Kidney (tissue), 14 donors: Measurements from ENCODE around the gene NCOR1. TPM values are rescaled to one million over a fixed set of nuclear protein-coding genes. Genes with fewer than 3 reads are reported as not detected.

Experiments
- DNase-seq, 5 donors: peaks; one replicate each; pipeline ENCODE4 v3.0.0-alpha.2; 2013 to 2020
- FAIRE-seq: peaks from 2 replicates; lab custom pipeline; 2012; peaks lifted over from hg19 to GRCh38; lab: Jason Lieb, UNC
- H3K27ac ChIP-seq, 2 donors: one replicate each; pipeline ENCODE4 v1.7.0; 2013; ENCODE audit warnings: low read depth in 2 of 2, low read length in 2 of 2, inconsistent platforms in 1 of 2
- H3K27me3 ChIP-seq: one replicate; pipeline ENCODE4 v1.7.1; 2013; ENCODE audit warnings: low read length, inconsistent platforms; ENCODE audit not compliant: control insufficient read depth, insufficient read depth
- H3K36me3 ChIP-seq, 3 donors: one replicate each; pipeline versions ENCODE4 v1.7.0 to v1.7.1; 2013; ENCODE audit warnings: low read length in 3 of 3, control low read depth in 1 of 3, inconsistent platforms in 1 of 3; ENCODE audit not compliant: insufficient read depth in 3 of 3, control insufficient read depth in 2 of 3
- H3K4me1 ChIP-seq, 3 donors: one replicate each; pipeline versions ENCODE4 v1.7.0 to v1.7.1; 2013; ENCODE audit warnings: low read length in 3 of 3, inconsistent platforms in 1 of 3, low read depth in 1 of 3; ENCODE audit not compliant: control insufficient read depth in 2 of 3, insufficient read depth in 2 of 3
- H3K4me3 ChIP-seq, 3 donors: one replicate each; pipeline versions ENCODE4 v1.7.0 to v1.8.1; 2013; ENCODE audit warnings: low read length in 3 of 3, control low read depth in 1 of 3, inconsistent platforms in 1 of 3
- H3K9ac ChIP-seq, 3 donors: one replicate each; pipeline versions ENCODE4 v1.7.0 to v1.7.1; 2013; ENCODE audit warnings: low read length in 3 of 3, control low read depth in 1 of 3, inconsistent platforms in 1 of 3
- H3K9me3 ChIP-seq, 3 donors: one replicate each; pipeline versions ENCODE4 v1.7.0 to v1.7.1; 2013; ENCODE audit warnings: low read length in 3 of 3, control low read depth in 1 of 3, inconsistent platforms in 1 of 3; ENCODE audit not compliant: control insufficient read depth in 2 of 3, insufficient read depth in 1 of 3
- intact Hi-C: fragments of 100-400 bp; cut with DNase I; formaldehyde crosslinking; loops from one replicate; pipeline ENCODE4 v1.11.1; 2022
- polyA plus RNA-seq: library from polyadenylated mRNA; stranded (reverse); fragments of 350-450 nt; fragmentation: Illumina TruSeq; extraction: RNeasy Lipid Tissue Mini Kit (QIAGEN cat#74804); gene quantifications from one replicate; pipeline ENCODE4 v1.2.3, GENCODE V29; 2014; ENCODE audit warnings: low read depth, low replicate concordance; ENCODE audit not compliant: insufficient read depth
- total RNA-seq: library from RNA; stranded (reverse); fragmentation: NEBNext Ultra II Directional; extraction: Animal tissue kit (Norgen Biotek cat#: 25700); gene quantifications from one replicate; pipeline ENCODE4 v1.2.1, GENCODE V29; 2021
- TF ChIP-seq, protein P1 (sequence below): IDR thresholded peaks from 3 replicates; pipeline ENCODE4 v1.5.1; 2012; ENCODE audit warnings: mild to moderate bottlenecking, moderate library complexity, borderline replicate concordance; ENCODE audit not compliant: insufficient read depth; ENCODE audit errors: extremely low read depth
- donor health status: control.
- donor health status: control.
- donor health status: control.
- donor health status: control.
- donor health status: control.
- donor health status: DM: yes; HTN: yes; CAD: no.
- donor health status: Normal renal cell carcinoma (clear cell type).

The NCOR1 gene
- total and polyA plus RNA-seq, 2 donors from 2014 or later = 44.9 to 136 TPM

DNA sequence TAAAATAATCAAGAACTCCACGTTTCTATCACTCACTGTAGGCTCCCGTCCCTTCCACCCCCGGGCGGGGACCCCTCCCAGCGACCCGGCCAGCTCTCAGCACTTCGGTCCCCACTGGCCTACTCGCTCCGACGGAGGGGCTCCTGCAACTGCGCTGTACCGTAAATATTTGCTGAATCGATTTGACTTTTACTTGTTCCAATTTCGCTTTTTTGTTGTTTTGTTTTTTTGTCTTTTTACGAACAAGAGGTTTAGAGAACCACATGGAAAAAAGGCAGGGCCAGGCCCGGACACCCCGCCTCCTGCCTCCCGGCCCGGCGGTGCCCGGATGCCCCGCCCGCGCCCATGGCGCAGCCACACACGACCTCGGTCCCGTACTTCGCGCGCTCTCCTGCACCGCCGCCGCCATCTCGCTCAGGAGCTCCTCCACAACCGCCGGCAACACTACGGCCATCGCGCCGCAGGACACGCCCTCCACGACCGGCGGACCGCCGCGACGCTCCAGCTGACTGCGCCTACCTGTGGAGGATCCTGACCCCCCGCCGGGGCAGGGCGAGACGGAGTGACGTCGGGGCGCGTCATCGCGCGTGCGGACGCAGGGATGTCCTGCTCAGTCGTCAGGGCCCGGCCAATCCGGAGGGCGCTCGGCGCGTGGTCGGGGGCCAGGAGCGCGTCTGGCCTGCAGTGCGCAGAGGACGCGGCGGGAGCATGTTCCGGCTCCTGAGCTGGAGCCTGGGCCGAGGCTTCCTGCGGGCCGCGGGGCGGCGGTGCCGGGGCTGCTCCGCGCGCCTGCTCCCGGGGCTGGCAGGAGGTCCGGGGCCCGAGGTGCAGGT is 216.0 kb downstream of the NCOR1 start, which contains the start of the genes TTC19 and ZSWIM7:
Gene TTC19 (plus strand): TSS at position 684 of the 833 bp plus-strand sequence. CDS start 25 bp downstream, at position 709.
Gene ZSWIM7 (minus strand): TSS at position 564 of the 833 bp plus-strand sequence. CDS start 110 bp downstream, at position 454.
- TF ChIP-seq, protein P1, sequence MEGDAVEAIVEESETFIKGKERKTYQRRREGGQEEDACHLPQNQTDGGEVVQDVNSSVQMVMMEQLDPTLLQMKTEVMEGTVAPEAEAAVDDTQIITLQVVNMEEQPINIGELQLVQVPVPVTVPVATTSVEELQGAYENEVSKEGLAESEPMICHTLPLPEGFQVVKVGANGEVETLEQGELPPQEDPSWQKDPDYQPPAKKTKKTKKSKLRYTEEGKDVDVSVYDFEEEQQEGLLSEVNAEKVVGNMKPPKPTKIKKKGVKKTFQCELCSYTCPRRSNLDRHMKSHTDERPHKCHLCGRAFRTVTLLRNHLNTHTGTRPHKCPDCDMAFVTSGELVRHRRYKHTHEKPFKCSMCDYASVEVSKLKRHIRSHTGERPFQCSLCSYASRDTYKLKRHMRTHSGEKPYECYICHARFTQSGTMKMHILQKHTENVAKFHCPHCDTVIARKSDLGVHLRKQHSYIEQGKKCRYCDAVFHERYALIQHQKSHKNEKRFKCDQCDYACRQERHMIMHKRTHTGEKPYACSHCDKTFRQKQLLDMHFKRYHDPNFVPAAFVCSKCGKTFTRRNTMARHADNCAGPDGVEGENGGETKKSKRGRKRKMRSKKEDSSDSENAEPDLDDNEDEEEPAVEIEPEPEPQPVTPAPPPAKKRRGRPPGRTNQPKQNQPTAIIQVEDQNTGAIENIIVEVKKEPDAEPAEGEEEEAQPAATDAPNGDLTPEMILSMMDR = peak; percentile 0
- no peak for FAIRE-seq
- Histone ChIP-seq H3K36me3 (peaks cover 7 to 18% (median 9%) of the 10 kb centered on the region in 3 donors), H3K27ac (peak within 1 kb of the TSS; percentile 98 to 99), H3K27me3 (no peaks in the 10 kb centered on the region), H3K9ac (peak within 1 kb of the TSS; percentile 75 to 94 (median 88)), H3K4me1 (peaks cover 0 to 8% (median 7%) of the 10 kb centered on the region in 3 donors), H3K9me3 (no peaks in the 10 kb centered on the region), H3K4me3 (peak within 1 kb of the TSS; percentile 73 to 88 (median 79))
- intact Hi-C loops = no loop called here
- DNase-seq = peak; percentile 97 to 99 (median 98)

DNA sequence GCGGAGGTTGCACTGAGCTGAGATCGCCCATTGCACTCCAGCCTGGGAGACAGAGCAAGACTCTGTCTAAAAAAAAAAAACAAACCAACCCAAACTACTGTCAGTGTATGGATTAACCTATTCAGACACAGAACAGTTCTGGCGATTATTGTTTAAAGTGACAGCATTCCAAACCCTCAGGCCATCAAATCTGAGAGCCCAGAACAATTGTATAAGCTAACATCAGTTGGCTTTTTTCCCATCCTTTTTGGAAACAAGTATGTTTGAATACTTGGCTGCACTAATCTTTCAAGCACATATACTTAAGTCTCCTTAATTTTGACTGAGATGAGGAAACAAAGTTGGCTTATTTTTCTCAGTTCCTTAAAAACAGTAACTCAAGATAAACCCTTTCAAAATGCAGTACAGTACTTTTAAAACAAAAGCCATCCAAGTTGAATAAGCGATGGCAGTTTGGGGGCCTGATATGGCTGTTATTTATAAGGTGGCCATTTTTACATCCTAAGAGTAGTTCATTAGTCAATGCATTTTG is 217.2 kb downstream of the NCOR1 start:
- no peak for FAIRE-seq
- Histone ChIP-seq H3K9me3 (no peaks in the 10 kb centered on the region), H3K9ac (no peak overlapping the region), H3K27me3 (no peaks in the 10 kb centered on the region), H3K36me3 (peaks cover 0 to 10% (median 8%) of the 10 kb centered on the region in 3 donors), H3K4me3 (peak overlapping the region in 1 of 3 donors; percentile 73), H3K4me1 (peaks cover 0 to 8% (median 7%) of the 10 kb centered on the region in 3 donors), H3K27ac (no peak overlapping the region)
- intact Hi-C loops = no loop called here
- TF ChIP-seq, protein P1 = no peak
- no peak for DNase-seq

DNA sequence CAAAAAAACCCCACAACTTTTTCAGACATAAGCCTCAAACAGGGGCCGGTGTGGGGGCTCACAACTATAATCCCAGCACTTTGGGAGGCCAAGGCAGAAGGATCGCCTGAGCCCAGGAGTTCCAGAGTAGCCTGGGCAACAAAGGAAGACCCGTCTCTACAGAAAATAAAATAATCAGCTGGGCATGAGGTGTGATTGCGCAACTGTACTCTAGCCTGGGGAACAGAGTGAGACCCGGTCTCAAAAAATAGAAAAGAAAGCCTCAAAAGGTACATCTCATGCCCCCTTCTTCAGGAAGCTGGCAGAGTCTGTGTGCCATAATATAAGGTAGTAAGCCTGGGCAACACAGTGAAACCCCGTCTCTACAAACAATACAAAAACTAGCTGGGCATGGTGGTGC is 219.0 kb downstream of the NCOR1 start:
- H3K27ac ChIP-seq = no peak overlapping the region
- FAIRE-seq (no peak), DNase-seq (no peak)
- no peak overlapping the region for H3K9ac ChIP-seq
- TF ChIP-seq, protein P1 = no peak
- H3K9me3 ChIP-seq = no peaks in the 10 kb centered on the region
- H3K36me3 ChIP-seq = no peaks in the 10 kb centered on the region
- H3K4me3 ChIP-seq = no peak overlapping the region
- H3K4me1 ChIP-seq = peaks cover 0 to 8% (median 7%) of the 10 kb centered on the region in 3 donors
- intact Hi-C loops = no loop called here
- no peaks in the 10 kb centered on the region for H3K27me3 ChIP-seq
